Endothelial cell (in vitro differentiated cells): ENCODE data around the gene USF1. TPM values are rescaled to one million over a fixed set of nuclear protein-coding genes. Genes with fewer than 3 reads are reported as not detected.
A peak's percentile ranks its signal among the peaks of the same experiment; 100 is the strongest.

Experiments used
- DNase-seq: peaks from one replicate; pipeline ENCODE4 v3.0.0; 2021; ENCODE audit warnings: low spot score
- H3K27ac Mint-ChIP-seq: one replicate; pipeline ENCODE4 v1.8.0; 2021; ENCODE audit warnings: mixed read lengths, inconsistent platforms; ENCODE audit not compliant: unreplicated experiment
- H3K27me3 Mint-ChIP-seq: one replicate; pipeline ENCODE4 v1.8.0; 2021; ENCODE audit warnings: mild to moderate bottlenecking, moderate library complexity, mixed read lengths, inconsistent platforms; ENCODE audit not compliant: unreplicated experiment
- H3K36me3 Mint-ChIP-seq: one replicate; pipeline ENCODE4 v1.8.0; 2021; ENCODE audit warnings: mild to moderate bottlenecking, low read depth, mixed read lengths, inconsistent platforms; ENCODE audit not compliant: unreplicated experiment
- H3K4me1 Mint-ChIP-seq: one replicate; pipeline ENCODE4 v1.8.0; 2021; ENCODE audit warnings: mild to moderate bottlenecking, mixed read lengths, inconsistent platforms; ENCODE audit not compliant: unreplicated experiment
- H3K4me3 Mint-ChIP-seq: one replicate; pipeline ENCODE4 v1.8.0; 2021; ENCODE audit warnings: mild to moderate bottlenecking, mixed read lengths, inconsistent platforms; ENCODE audit not compliant: unreplicated experiment
- H3K9me3 Mint-ChIP-seq: one replicate; pipeline ENCODE4 v1.8.0; 2021; ENCODE audit warnings: mixed read lengths, inconsistent platforms; ENCODE audit not compliant: unreplicated experiment
- total RNA-seq: library from RNA; stranded (reverse); fragmentation: NEBNext Ultra II Directional; extraction: Animal tissue kit (Norgen Biotek cat#: 25700); gene quantifications from one replicate; pipeline ENCODE4 v1.2.1, GENCODE V29; 2021; ENCODE audit not compliant: unreplicated experiment
- TF ChIP-seq, protein P1 (sequence below): fragments of 200-600 bp; sonication (generic); IDR thresholded peaks from one replicate; pipeline ENCODE4 v1.5.0; 2021; ENCODE audit warnings: antibody characterized with exemption; ENCODE audit not compliant: unreplicated experiment

The USF1 gene
- total RNA-seq, 1 donor from 2014 or later, result 121 TPM

DNA sequence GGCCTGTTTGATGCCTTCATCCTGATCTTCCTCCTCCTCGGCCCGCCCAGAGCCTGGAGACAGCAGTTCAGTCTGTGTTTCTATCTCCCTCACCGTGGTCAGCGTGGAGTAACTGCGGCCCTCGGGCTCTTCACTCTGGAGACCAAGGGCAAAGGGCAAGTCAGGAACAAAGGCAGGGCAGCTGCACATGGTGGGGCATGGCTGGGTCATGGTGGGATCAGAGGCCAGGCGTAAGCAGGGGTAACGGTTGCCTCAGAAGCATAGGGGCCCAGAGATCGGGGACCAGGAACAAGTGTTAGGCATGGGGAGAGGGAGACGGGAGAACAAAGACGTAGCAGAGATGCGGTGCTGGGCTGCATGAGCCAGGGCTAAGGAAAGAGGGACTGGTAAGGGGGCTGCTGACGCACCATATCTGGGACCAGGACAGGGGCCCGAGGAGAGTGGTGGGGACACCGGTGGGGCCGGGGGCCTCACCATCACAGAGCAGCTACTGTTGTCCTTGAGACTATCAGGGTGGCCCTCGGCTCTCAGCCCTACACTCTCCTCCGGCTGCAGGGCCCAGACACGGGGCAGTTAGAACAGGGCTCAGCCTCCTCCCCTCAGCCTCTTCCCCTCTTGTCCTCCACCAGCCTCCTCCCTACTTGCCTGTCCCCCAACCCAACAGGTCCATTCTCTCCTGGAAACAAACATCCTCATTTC, 27.1 kb upstream of the USF1 start:
- Mint-ChIP-seq H3K27ac (no peak overlapping the region), H3K9me3 (no peaks in the 10 kb centered on the region), H3K36me3 (peaks cover 3% of the 10 kb centered on the region), H3K27me3 (peaks cover 10% of the 10 kb centered on the region), H3K4me1 (peaks cover 15% of the 10 kb centered on the region), H3K4me3 (no peak overlapping the region)
- TF ChIP-seq, protein P1, sequence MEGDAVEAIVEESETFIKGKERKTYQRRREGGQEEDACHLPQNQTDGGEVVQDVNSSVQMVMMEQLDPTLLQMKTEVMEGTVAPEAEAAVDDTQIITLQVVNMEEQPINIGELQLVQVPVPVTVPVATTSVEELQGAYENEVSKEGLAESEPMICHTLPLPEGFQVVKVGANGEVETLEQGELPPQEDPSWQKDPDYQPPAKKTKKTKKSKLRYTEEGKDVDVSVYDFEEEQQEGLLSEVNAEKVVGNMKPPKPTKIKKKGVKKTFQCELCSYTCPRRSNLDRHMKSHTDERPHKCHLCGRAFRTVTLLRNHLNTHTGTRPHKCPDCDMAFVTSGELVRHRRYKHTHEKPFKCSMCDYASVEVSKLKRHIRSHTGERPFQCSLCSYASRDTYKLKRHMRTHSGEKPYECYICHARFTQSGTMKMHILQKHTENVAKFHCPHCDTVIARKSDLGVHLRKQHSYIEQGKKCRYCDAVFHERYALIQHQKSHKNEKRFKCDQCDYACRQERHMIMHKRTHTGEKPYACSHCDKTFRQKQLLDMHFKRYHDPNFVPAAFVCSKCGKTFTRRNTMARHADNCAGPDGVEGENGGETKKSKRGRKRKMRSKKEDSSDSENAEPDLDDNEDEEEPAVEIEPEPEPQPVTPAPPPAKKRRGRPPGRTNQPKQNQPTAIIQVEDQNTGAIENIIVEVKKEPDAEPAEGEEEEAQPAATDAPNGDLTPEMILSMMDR, result no peak
- DNase-seq, result no peak

DNA sequence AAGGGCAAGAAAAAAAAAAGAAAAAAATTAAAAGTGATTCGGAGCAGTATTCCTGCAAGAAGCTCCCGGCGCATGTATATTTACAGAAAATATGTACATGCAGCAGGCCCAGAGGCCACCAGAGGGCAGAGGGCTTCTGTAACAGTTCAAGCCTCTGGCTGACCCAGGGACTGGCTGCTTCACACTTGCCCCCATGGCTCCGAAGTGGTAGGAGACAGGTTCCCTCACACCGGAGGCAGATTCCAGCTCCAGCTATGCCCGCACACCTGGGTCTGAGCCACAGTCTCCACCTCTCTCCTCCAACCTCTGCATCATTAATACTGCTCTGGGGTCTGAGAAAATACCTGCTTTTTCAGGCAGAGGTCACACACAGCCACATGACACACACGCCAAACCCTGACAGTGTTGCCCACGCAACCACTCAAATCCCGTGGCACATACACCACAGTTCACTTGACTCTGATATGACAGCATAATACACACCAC, 26.2 kb upstream of the USF1 start:
- H3K27ac Mint-ChIP-seq, result no peak overlapping the region
- H3K4me1 Mint-ChIP-seq, result peaks cover 16% of the 10 kb centered on the region
- TF ChIP-seq, protein P1, result peak; percentile 67
- H3K9me3 Mint-ChIP-seq, result no peaks in the 10 kb centered on the region
- peak overlapping the region; percentile 42 for H3K4me3 Mint-ChIP-seq
- H3K36me3 Mint-ChIP-seq, result peaks cover 3% of the 10 kb centered on the region
- H3K27me3 Mint-ChIP-seq, result peaks cover 12% of the 10 kb centered on the region
- peak; percentile 61 for DNase-seq

DNA sequence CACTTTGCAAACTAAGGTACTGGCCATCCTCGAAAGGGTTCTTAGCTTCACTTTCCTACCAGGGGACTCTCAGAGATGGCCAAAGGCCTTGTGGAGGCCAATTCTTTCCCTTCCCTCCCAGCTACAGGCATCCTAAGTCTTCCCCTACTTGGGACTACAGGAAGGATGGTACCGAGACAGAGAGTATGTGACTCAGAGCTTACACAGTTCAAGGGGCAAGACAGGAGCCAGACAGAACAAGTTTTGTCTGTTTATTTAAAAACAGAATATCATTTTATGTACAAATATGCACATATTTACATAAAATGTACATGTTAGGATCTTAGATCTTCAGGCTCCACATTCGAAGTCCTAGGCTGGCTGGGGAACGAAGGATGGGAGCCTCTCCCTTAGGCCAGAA, 25.0 kb upstream of the USF1 start:
- H3K27me3 Mint-ChIP-seq, result peaks cover 12% of the 10 kb centered on the region
- no peak for DNase-seq
- H3K36me3 Mint-ChIP-seq, result peaks cover 3% of the 10 kb centered on the region
- no peak overlapping the region for H3K4me3 Mint-ChIP-seq
- H3K9me3 Mint-ChIP-seq, result no peaks in the 10 kb centered on the region
- no peak overlapping the region for H3K27ac Mint-ChIP-seq
- peaks cover 16% of the 10 kb centered on the region for H3K4me1 Mint-ChIP-seq
- TF ChIP-seq, protein P1, result no peak

DNA sequence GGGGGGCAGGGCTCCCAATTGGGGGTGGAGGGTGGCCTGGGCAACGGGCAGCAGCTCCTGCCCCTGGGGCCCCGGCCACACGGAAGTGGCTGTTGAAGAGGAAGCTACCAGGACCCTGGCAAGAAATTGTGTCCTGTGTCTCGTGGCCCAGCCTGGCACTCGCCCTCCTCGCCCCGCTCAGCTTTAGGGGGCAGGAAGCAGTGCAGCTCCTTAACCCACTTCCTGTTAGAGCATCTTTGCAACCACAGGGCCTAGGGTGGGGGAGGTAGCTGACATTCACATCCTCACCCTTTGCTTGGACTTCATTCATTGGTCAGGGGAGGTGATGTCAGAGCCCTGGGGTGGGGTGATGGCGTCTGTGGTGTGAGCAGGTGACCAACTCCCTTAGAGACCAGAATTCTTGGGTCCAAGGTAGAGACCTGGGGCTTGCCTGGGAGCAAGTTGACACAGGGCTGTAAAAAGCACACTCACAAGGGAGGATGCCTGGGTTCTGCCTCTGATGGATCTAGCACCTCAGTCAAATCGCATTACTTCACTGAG, 24.0 kb upstream of the USF1 start, which contains the start of gene ARHGAP30:
Gene ARHGAP30, minus strand, starts transcription at position 161 of the 540 bp plus-strand sequence. CDS start 267 bp downstream, outside the sequence.
- no peaks in the 10 kb centered on the region for H3K9me3 Mint-ChIP-seq
- TF ChIP-seq, protein P1, result no peak
- DNase-seq, result no peak
- H3K4me3 Mint-ChIP-seq, result no peak within 1 kb of the TSS
- peaks cover 3% of the 10 kb centered on the region for H3K36me3 Mint-ChIP-seq
- no peak within 1 kb of the TSS for H3K27ac Mint-ChIP-seq
- H3K27me3 Mint-ChIP-seq, result peaks cover 10% of the 10 kb centered on the region
- peaks cover 16% of the 10 kb centered on the region for H3K4me1 Mint-ChIP-seq

DNA sequence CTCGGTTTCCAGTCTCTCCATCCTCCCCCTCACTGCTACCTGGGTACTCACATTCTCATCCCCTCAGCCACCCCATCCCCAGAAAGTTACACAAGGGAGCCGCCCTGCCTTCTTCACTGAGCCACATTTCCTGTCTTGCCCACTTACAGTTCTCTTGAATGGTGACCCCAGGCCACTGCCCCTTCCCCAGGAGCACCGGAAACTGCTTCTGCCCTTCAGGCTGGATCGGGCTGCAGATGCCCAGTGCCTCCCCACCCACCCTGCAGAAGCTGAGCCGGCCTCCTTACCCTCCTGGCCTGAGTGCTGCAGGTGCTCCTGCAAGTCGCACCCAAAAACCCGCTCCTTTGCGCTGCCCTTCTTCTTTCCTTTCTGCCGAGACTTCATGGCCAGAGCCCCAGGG, 23.5 kb upstream of the USF1 start:
- Mint-ChIP-seq H3K9me3 (no peaks in the 10 kb centered on the region), H3K27ac (no peak overlapping the region), H3K4me3 (no peak overlapping the region), H3K36me3 (peaks cover 3% of the 10 kb centered on the region), H3K27me3 (peaks cover 12% of the 10 kb centered on the region), H3K4me1 (peaks cover 16% of the 10 kb centered on the region)
- no peak for DNase-seq
- TF ChIP-seq, protein P1, result no peak
